A673 (cell line): ENCODE measurements around the gene RBM20. TPM values are rescaled to one million over a fixed set of nuclear protein-coding genes. Genes with fewer than 3 reads are reported as not detected.

Experiments used
- BruUV-seq: library from RNA; stranded (reverse); fragments of 400-500 nt; replicated peaks from 2 replicates; lab custom pipeline; 2021; lab: Mats Ljungman, UMichigan
- CTCF ChIA-PET: fragments of 300-600 bp; sonication (Branson Sonifier 250); formaldehyde crosslinking; loops from one replicate; lab custom pipeline; 2022; ENCODE audit warnings: antibody characterized with exemption; lab: Charles Lee
- POLR2A ChIA-PET: fragments of 300-600 bp; sonication (Branson Sonifier 250); formaldehyde crosslinking; loops from one replicate; lab custom pipeline; 2022; ENCODE audit warnings: antibody characterized with exemption; ENCODE audit not compliant: low non-redundant PET; lab: Charles Lee
- DNase-seq: peaks from one replicate; pipeline ENCODE4 v3.0.0-alpha.2; 2015; ENCODE audit warnings: low spot score
- H3K27ac ChIP-seq: fragments of 200-600 bp; sonication (generic); 2 replicates; pipeline ENCODE4 v1.5.1; 2016; ENCODE audit warnings: mixed run types, low read depth, mild to moderate bottlenecking, mixed read lengths, antibody characterized with exemption, low read length; ENCODE audit not compliant: poor library complexity, severe bottlenecking
- H3K27me3 ChIP-seq: fragments of 200-600 bp; sonication (generic); replicated peaks from 2 replicates; pipeline ENCODE4 v1.6.1; 2017; ENCODE audit warnings: mixed run types, low read depth, mild to moderate bottlenecking, mixed read lengths, antibody characterized with exemption, low read length; ENCODE audit not compliant: insufficient read depth, poor library complexity
- H3K36me3 ChIP-seq: fragments of 200-600 bp; sonication (generic); 2 replicates; pipeline ENCODE4 v1.6.1; 2016; ENCODE audit warnings: mixed run types, mild to moderate bottlenecking, mixed read lengths, antibody characterized with exemption, low read length; ENCODE audit not compliant: insufficient read depth, poor library complexity, severe bottlenecking
- H3K4me1 ChIP-seq: fragments of 200-600 bp; sonication (generic); 2 replicates; pipeline ENCODE4 v1.6.1; 2017; ENCODE audit warnings: mixed run types, mild to moderate bottlenecking, mixed read lengths, antibody characterized with exemption, low read length; ENCODE audit not compliant: insufficient read depth, poor library complexity, severe bottlenecking
- H3K4me3 ChIP-seq: fragments of 200-600 bp; sonication (generic); 2 replicates; pipeline ENCODE4 v1.5.1; 2016; ENCODE audit warnings: low read depth, mixed run types, mild to moderate bottlenecking, mixed read lengths, low read length; ENCODE audit not compliant: poor library complexity, severe bottlenecking
- H3K9me3 ChIP-seq: fragments of 200-600 bp; sonication (generic); 2 replicates; pipeline ENCODE4 v1.6.1; 2016; ENCODE audit warnings: mixed run types, low read depth, mild to moderate bottlenecking, mixed read lengths, antibody characterized with exemption, low read length; ENCODE audit not compliant: poor library complexity, severe bottlenecking
- CTCF ChIP-seq: fragments of 300-800, 200-600 bp; sonication (generic); conservative IDR thresholded peaks from 2 replicates; pipeline ENCODE4 v1.5.1; 2017; ENCODE audit warnings: low read depth, mild to moderate bottlenecking, antibody characterized with exemption, low read length, moderate library complexity, mixed read lengths
- EZH2 ChIP-seq: fragments of 200-600 bp; sonication (generic); IDR thresholded peaks from 2 replicates; pipeline ENCODE4 v1.6.1; 2017; ENCODE audit warnings: borderline replicate concordance, low read depth, mild to moderate bottlenecking, mixed read lengths, antibody characterized with exemption, low read length; ENCODE audit not compliant: poor library complexity, severe bottlenecking
- intact Hi-C: fragments of 100-400 bp; cut with micrococcal nuclease; formaldehyde crosslinking; loops from one replicate; pipeline ENCODE4 v1.10.0; 2022; ENCODE audit not compliant: unreplicated experiment
- total RNA-seq: library from RNA; stranded (reverse); gene quantifications from 2 replicates; pipeline ENCODE4 v1.2.3, GENCODE V29; 2021

The RBM20 gene
- total RNA-seq, 1 experiment from 2014 or later, result 1.3 TPM

GRCh38 chr10:110747609-110748464, 103.7 kb downstream of the RBM20 start:
- Histone ChIP-seq H3K4me1 (no peaks in the 10 kb centered on the region), H3K27me3 (no peaks in the 10 kb centered on the region), H3K27ac (no peak overlapping the region), H3K4me3 (no peak overlapping the region), H3K9me3 (peaks cover 6% of the 10 kb centered on the region), H3K36me3 (no peaks in the 10 kb centered on the region)
- CTCF ChIA-PET, result interaction anchor here (1.0 kb wide), 1 partner anchor 283 kb away, joined by 3 read pairs; no protein-coding TSS in a partner anchor
- no peak for TF ChIP-seq CTCF
- TF ChIP-seq EZH2, result no peak
- BruUV-seq, result no TSS peak
- DNase-seq, result no peak
- POLR2A ChIA-PET, result no interaction called here
- intact Hi-C loops, result loop anchor here (5.0 to 10.0 kb wide), 3 partner anchors 136 to 1387 kb away; no protein-coding TSS in a partner anchor

- no peak for DNase-seq
- Histone ChIP-seq H3K4me1 (no peaks in the 10 kb centered on the region), H3K27ac (no peak overlapping the region), H3K27me3 (no peaks in the 10 kb centered on the region), H3K36me3 (no peaks in the 10 kb centered on the region), H3K4me3 (no peak overlapping the region), H3K9me3 (peaks cover 6% of the 10 kb centered on the region)
- ChIA-PET CTCF (no interaction called here), POLR2A (no interaction called here)
- BruUV-seq, result no TSS peak
- intact Hi-C loops, result loop anchor here (5.0 to 10.0 kb wide), 3 partner anchors 137 to 1386 kb away; no protein-coding TSS in a partner anchor
- no peak for TF ChIP-seq CTCF
- no peak for TF ChIP-seq EZH2
Measured at GRCh38 chr10:110748970-110749369, 104.8 kb downstream of the RBM20 start.

DNA sequence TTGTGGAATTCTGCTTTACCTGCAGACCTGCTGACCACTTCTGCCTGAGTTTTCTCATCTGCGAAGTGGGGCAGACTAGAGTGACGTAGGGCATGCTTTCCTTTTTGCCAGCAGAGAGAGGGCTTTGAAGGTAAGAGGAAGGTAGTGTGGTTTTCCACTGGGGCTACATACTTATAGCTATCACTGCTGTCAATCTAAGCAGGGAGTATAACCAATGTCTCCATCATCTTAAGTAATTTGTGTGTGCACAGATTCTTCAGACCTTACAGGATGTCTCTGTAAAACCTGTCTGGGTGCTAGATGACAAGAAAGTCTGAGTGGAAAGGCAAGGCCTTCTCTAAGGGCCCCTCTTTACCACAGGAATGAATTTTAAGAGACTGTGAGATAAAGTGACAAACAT, 106.8 kb downstream of the RBM20 start:
- Histone ChIP-seq H3K27ac (no peak overlapping the region), H3K9me3 (peaks cover 6% of the 10 kb centered on the region), H3K27me3 (no peaks in the 10 kb centered on the region), H3K4me1 (no peaks in the 10 kb centered on the region), H3K4me3 (no peak overlapping the region), H3K36me3 (no peaks in the 10 kb centered on the region)
- ChIA-PET POLR2A (no interaction called here), CTCF (no interaction called here)
- TF ChIP-seq CTCF, result no peak
- no peak for TF ChIP-seq EZH2
- intact Hi-C loops, result loop anchor here (5.0 kb wide), 1 partner anchor 321 kb away; no protein-coding TSS in a partner anchor
- BruUV-seq, result no TSS peak
- DNase-seq, result no peak
